HEK293 (cell line): ENCODE measurements around the gene RPS6KA3.

Source experiments
- CTCF ChIP-seq: fragments of 450-650 bp; formaldehyde crosslinking; IDR thresholded peaks from 2 replicates; pipeline ENCODE4 v1.5.1; 2016; ENCODE audit warnings: missing biosample characterization, missing genetic modification characterization
- REST ChIP-seq: fragments of 450-650 bp; formaldehyde crosslinking; IDR thresholded peaks from 2 replicates; pipeline ENCODE4 v1.5.1; 2016; ENCODE audit warnings: missing biosample characterization, missing genetic modification characterization
- SCRT2 ChIP-seq: fragments of 450-650 bp; formaldehyde crosslinking; IDR thresholded peaks from 2 replicates; pipeline ENCODE4 v1.5.1; 2016; ENCODE audit warnings: missing biosample characterization, missing genetic modification characterization
- ZBTB26 ChIP-seq: fragments of 450-650 bp; formaldehyde crosslinking; optimal IDR thresholded peaks from 2 replicates; pipeline ENCODE3; 2016; ENCODE audit warnings: missing biosample characterization, mild to moderate bottlenecking, missing genetic modification characterization
- ZNF169 ChIP-seq: fragments of 450-650 bp; formaldehyde crosslinking; IDR thresholded peaks from 2 replicates; pipeline ENCODE4 v1.5.1; 2016; ENCODE audit warnings: missing biosample characterization, missing genetic modification characterization
- ZNF391 ChIP-seq: fragments of 450-650 bp; formaldehyde crosslinking; IDR thresholded peaks from 2 replicates; pipeline ENCODE4 v1.5.1; 2016; ENCODE audit warnings: low read depth, missing biosample characterization, missing genetic modification characterization, borderline replicate concordance
- ZNF521 ChIP-seq: fragments of 450-650 bp; formaldehyde crosslinking; IDR thresholded peaks from 2 replicates; pipeline ENCODE4 v1.5.1; 2017; ENCODE audit warnings: missing biosample characterization, mild to moderate bottlenecking, missing genetic modification characterization

- TF ChIP-seq ZBTB26 (no peak), CTCF (no peak), REST (tag by site-specific recombination) (no peak), SCRT2 (tag by site-specific recombination) (no peak), ZNF169 (tag by site-specific recombination) (no peak), ZNF391 (tag by site-specific recombination) (no peak), ZNF521 (tag by site-specific recombination) (no peak)
These were observed 26.5 kb downstream of the RPS6KA3 start for GRCh38 chrX:20240201-20240600.
